ENCODE data around the gene AMN. TPM values are rescaled to one million over a fixed set of nuclear protein-coding genes. Genes with fewer than 3 reads are reported as not detected.
A peak's percentile ranks its signal among the peaks of the same experiment; 100 is the strongest.
"Not testable (repeated sequence)": the region's sequence is repeated elsewhere in the genome, so short reads cannot be mapped to it uniquely, and the experiment has no call there.

AMN gene
- total and polyA plus RNA-seq, 2 experiments from 2014 or later, result 0.48 to 1.3 TPM

GRCh38 chr14:102892651-102893050 is 29.8 kb upstream of the AMN start:
- Histone ChIP-seq H3K27ac (no peak overlapping the region), H3K9me3 (ENCODE audit: low read depth) (no peaks in the 10 kb centered on the region), H3K36me3 (no peaks in the 10 kb centered on the region), H3K4me3 (no peak overlapping the region), H3K4me1 (ENCODE audit: low read depth) (peaks cover 9% of the 10 kb centered on the region), H3K27me3 (no peaks in the 10 kb centered on the region)
- TF ChIP-seq CTCF (IDR thresholded peaks at IDR 0.05; ENCODE audit: low read depth, low read length), result no peak
- no peak for DNase-seq (ENCODE audit: low read depth in 1 of 2, low spot score in 1 of 2)

DNA sequence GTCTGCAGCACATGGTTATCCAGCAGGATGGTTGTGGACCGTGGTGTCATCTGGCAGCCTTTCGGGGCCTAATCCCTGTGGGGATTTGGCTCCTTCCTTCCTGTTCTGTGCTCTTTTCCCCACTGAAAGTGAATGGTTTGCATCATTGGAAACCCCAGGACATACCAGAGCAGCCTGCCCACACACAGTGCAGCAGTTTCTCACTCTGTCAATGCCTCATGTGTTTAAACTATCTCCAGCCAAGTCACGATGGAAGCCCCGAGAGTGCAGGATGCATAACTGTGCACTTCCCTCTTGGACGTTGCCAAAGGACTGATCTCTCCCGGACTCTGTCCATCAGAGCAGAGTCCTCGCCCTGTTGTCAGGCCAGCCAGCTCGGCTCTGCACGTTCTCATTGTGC is 29.0 kb upstream of the AMN start:
- H3K36me3 ChIP-seq, result no peaks in the 10 kb centered on the region
- peak in 1 of 2 donors; percentile 97 for DNase-seq (ENCODE audit: low read depth in 1 of 2, low spot score in 1 of 2)
- H3K4me3 ChIP-seq, result no peak overlapping the region
- peaks cover 15% of the 10 kb centered on the region for H3K4me1 ChIP-seq (ENCODE audit: low read depth)
- no peaks in the 10 kb centered on the region for H3K9me3 ChIP-seq (ENCODE audit: low read depth)
- no peak for TF ChIP-seq CTCF (IDR thresholded peaks at IDR 0.05; ENCODE audit: low read depth, low read length)
- H3K27ac ChIP-seq, result no peak overlapping the region
- H3K27me3 ChIP-seq, result no peaks in the 10 kb centered on the region

DNA sequence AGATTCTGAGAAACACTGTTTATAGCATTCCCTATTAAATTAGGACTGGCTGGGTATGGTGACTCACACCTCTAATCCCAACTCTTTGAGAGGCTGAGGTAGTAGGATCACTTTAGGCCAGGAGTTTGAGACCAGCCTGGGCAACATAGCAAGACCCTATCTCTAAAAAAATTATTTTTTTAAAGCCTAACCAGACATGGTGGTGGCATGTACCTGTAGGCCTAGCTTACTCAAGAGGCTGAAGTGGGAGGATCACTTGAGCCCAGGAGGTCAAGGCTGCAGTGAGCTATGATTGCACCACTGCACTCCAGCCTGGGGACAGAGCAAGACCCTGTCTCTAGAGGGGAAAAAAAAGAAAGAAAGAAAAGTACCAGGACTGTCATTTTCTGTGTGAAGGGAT is 25.7 kb upstream of the AMN start:
- H3K36me3 ChIP-seq; H3K27me3 ChIP-seq; DNase-seq (ENCODE audit: low read depth in 1 of 2, low spot score in 1 of 2); H3K4me3 ChIP-seq; H3K9me3 ChIP-seq (ENCODE audit: low read depth): not testable (repeated sequence)
- H3K4me1 ChIP-seq (ENCODE audit: low read depth), result peaks cover 38% of the 10 kb centered on the region
- peak overlapping the region; percentile 38 for H3K27ac ChIP-seq

- Histone ChIP-seq H3K4me1 (ENCODE audit: low read depth) (peaks cover 45% of the 10 kb centered on the region), H3K36me3 (no peaks in the 10 kb centered on the region), H3K9me3 (ENCODE audit: low read depth) (no peaks in the 10 kb centered on the region), H3K27me3 (no peaks in the 10 kb centered on the region), H3K27ac (peak overlapping the region; percentile 38), H3K4me3 (no peak overlapping the region)
- DNase-seq (ENCODE audit: low read depth in 1 of 2, low spot score in 1 of 2), result no peak
- no peak for TF ChIP-seq CTCF (IDR thresholded peaks at IDR 0.05; ENCODE audit: low read depth, low read length)
These were observed 25.0 kb upstream of the AMN start for GRCh38 chr14:102897299-102898027.

GRCh38 chr14:102898298-102898697 is 24.2 kb upstream of the AMN start:
- Histone ChIP-seq H3K9me3 (ENCODE audit: low read depth) (no peaks in the 10 kb centered on the region), H3K4me1 (ENCODE audit: low read depth) (peaks cover 54% of the 10 kb centered on the region), H3K4me3 (no peak overlapping the region), H3K27ac (peak overlapping the region; percentile 63), H3K27me3 (no peaks in the 10 kb centered on the region), H3K36me3 (no peaks in the 10 kb centered on the region)
- DNase-seq (ENCODE audit: low read depth in 1 of 2, low spot score in 1 of 2), result no peak
- no peak for TF ChIP-seq CTCF (IDR thresholded peaks at IDR 0.05; ENCODE audit: low read depth, low read length)

- peak overlapping the region; percentile 63 for H3K27ac ChIP-seq
- TF ChIP-seq CTCF (IDR thresholded peaks at IDR 0.05; ENCODE audit: low read depth, low read length), result no peak
- H3K27me3 ChIP-seq, result no peaks in the 10 kb centered on the region
- peaks cover 54% of the 10 kb centered on the region for H3K4me1 ChIP-seq (ENCODE audit: low read depth)
- H3K36me3 ChIP-seq, result no peaks in the 10 kb centered on the region
- no peaks in the 10 kb centered on the region for H3K9me3 ChIP-seq (ENCODE audit: low read depth)
- DNase-seq (ENCODE audit: low read depth in 1 of 2, low spot score in 1 of 2), result no peak
- no peak overlapping the region for H3K4me3 ChIP-seq
These were observed 23.5 kb upstream of the AMN start for GRCh38 chr14:102898776-102899515.
